GM12874 (cell line): Measurements from ENCODE around the gene KY.
A peak's percentile ranks its signal among the peaks of the same experiment; 100 is the strongest.

Experiments used
- CTCF ChIP-seq: IDR thresholded peaks from 2 replicates; pipeline ENCODE4 v1.5.1; 2011; ENCODE audit warnings: low read depth, mild to moderate bottlenecking, control low read depth, low read length, moderate library complexity; ENCODE audit not compliant: insufficient read depth

KY gene

GRCh38 chr3:134630506-134630905 is 20.3 kb downstream of the KY start:
- peak; percentile 41; the same call in 1 of the 2 replicates for TF ChIP-seq CTCF

GRCh38 chr3:134628884-134629283 is 21.9 kb downstream of the KY start:
- no peak for TF ChIP-seq CTCF

GRCh38 chr3:134627831-134628230 is 23.0 kb downstream of the KY start:
- TF ChIP-seq CTCF, result no peak

- no peak for TF ChIP-seq CTCF
These were observed 24.7 kb downstream of the KY start for GRCh38 chr3:134625885-134626741.

- TF ChIP-seq CTCF, result no peak
These were observed 25.4 kb downstream of the KY start for GRCh38 chr3:134625462-134625861.

GRCh38 chr3:134624537-134625287 is 26.1 kb downstream of the KY start:
- no peak for TF ChIP-seq CTCF

GRCh38 chr3:134623615-134624245 is 27.1 kb downstream of the KY start:
- TF ChIP-seq CTCF, result no peak
